Spleen (tissue), 11 donors: Measurements from ENCODE around the gene RXFP1. TPM values are rescaled to one million over a fixed set of nuclear protein-coding genes. Genes with fewer than 3 reads are reported as not detected.

Experiments
- DNase-seq: peaks from one replicate; pipeline ENCODE4 v3.0.0-alpha.2; 2020
- H3K27ac ChIP-seq, 8 donors: fragments of 200-600 bp; sonication (generic) in 7 of 8; 1 replicate in 4 of 8; 2 replicates in 4 of 8; pipeline versions ENCODE4 v1.5.0 to v1.8.0; 2016 to 2021; ENCODE audit warnings: inconsistent platforms in 4 of 8, mild to moderate bottlenecking in 4 of 8, moderate library complexity in 1 of 8
- H3K27me3 ChIP-seq, 7 donors: fragments of 200-600 bp; sonication (generic) in 6 of 7; replicated peaks in 1 of 7; 1 replicate in 4 of 7; 2 replicates in 3 of 7; pipeline versions ENCODE4 v1.5.0 to v1.8.0; 2016 to 2021; ENCODE audit warnings: inconsistent platforms in 3 of 7, mild to moderate bottlenecking in 1 of 7
- H3K36me3 ChIP-seq, 6 donors: fragments of 200-600 bp; sonication (generic) in 5 of 6; 1 replicate in 4 of 6; 2 replicates in 2 of 6; pipeline versions ENCODE4 v1.5.0 to v1.8.0; 2016 to 2021; ENCODE audit warnings: inconsistent platforms in 2 of 6
- H3K4me1 ChIP-seq, 6 donors: fragments of 200-600 bp; sonication (generic) in 5 of 6; 1 replicate in 3 of 6; 2 replicates in 3 of 6; pipeline versions ENCODE4 v1.5.0 to v1.8.0; 2016 to 2021; ENCODE audit warnings: inconsistent platforms in 3 of 6
- H3K4me3 ChIP-seq, 8 donors: fragments of 200-600 bp; sonication (generic) in 7 of 8; 1 replicate in 4 of 8; 2 replicates in 4 of 8; pipeline versions ENCODE4 v1.5.0 to v1.8.0; 2016 to 2021; ENCODE audit warnings: inconsistent platforms in 4 of 8, mild to moderate bottlenecking in 4 of 8, moderate library complexity in 2 of 8
- H3K9me3 ChIP-seq, 8 donors: fragments of 200-600 bp; sonication (generic) in 7 of 8; 1 replicate in 4 of 8; 2 replicates in 4 of 8; pipeline versions ENCODE4 v1.5.0 to v1.8.0; 2016 to 2021; ENCODE audit warnings: inconsistent platforms in 4 of 8
- CTCF ChIP-seq, 11 experiments: fragments of 200-600 bp in 7 of 11; fragments of 450-650 bp in 4 of 11; sonication (generic) in 4 of 11; IDR thresholded peaks in 8 of 11; conservative IDR thresholded peaks in 3 of 11; 1 replicate in 7 of 11; 2 replicates in 4 of 11; pipeline versions ENCODE4 v1.4.0 to v1.8.0; 2016 to 2021; ENCODE audit warnings: antibody characterized with exemption in 11 of 11, inconsistent platforms in 4 of 11, mild to moderate bottlenecking in 1 of 11
- POLR2A ChIP-seq, 3 donors: fragments of 450-650 bp; IDR thresholded peaks; one replicate each; pipeline ENCODE4 v1.5.1; 2017; ENCODE audit warnings: antibody characterized with exemption in 3 of 3, mild to moderate bottlenecking in 1 of 3
- POLR2AphosphoS5 ChIP-seq, 3 donors: sonication (generic); formaldehyde crosslinking; IDR thresholded peaks; one replicate each; pipeline ENCODE4 v1.5.1; 2017; ENCODE audit warnings: antibody characterized with exemption in 3 of 3
- WGBS, 5 donors: extraction: QIAGEN DNeasy Blood & Tissue Kit in 3 of 5; methylation state at CpG; one replicate each; pipeline versions ENCODE4 v1.1.5 to v1.1.7; 2013 to 2018; 5-methylcytosine and 5-hydroxymethylcytosine counted together
- intact Hi-C: fragments of 100-400 bp; cut with DNase I; formaldehyde crosslinking; loops from one replicate; pipeline ENCODE4 v1.15.0; 2023; ENCODE audit warnings: low total_unique reads
- polyA plus RNA-seq, 3 donors: library from polyadenylated mRNA; stranded (reverse); fragments of 200-250 nt; gene quantifications; one replicate each; pipeline ENCODE4 v1.2.1, GENCODE V29; 2013
- total RNA-seq, 7 donors: library from RNA; depleted of rRNA in 3 of 7; stranded (reverse); fragments of >200 nt in 3 of 7; fragmentation: NEBNext Ultra II Directional in 4 of 7; extraction: Animal tissue kit (Norgen Biotek cat#: 25700) in 4 of 7; gene quantifications; one replicate each; pipeline versions ENCODE4 v1.1.0 to v1.2.1, GENCODE V29; 2016 to 2021
- donor health status: healthy with polysubstance abuse.
- donor health status: DM: no; HTN: no; CAD: no; lungs with moderate emphysema.
- donor health status: DM: no; HTN: no; CAD: no.
- donor health status: Bipolar disorder and iron deficiency.
- donor health status: healthy.
- donor health status: DM: no; HTN: no; CAD: no.
- donor health status: DM: yes; HTN: yes; CAD: no.

Gene RXFP1
- total and polyA plus RNA-seq, 10 donors: 0.03 to 0.39 (median 0.12) TPM; not detected in 2

GRCh38 chr4:158613046-158613445 is 91.4 kb downstream of the RXFP1 start:
- WGBS, 5 donors: 70 to 88% (median 83%) methylated on average over 1 of the region's 1 CpG
- H3K36me3 ChIP-seq: no peaks in the 10 kb centered on the region
- no peak overlapping the region for H3K4me3 ChIP-seq
- H3K9me3 ChIP-seq: no peaks in the 10 kb centered on the region
- intact Hi-C loops: no loop called here
- H3K27me3 ChIP-seq: peaks cover 0 to 1% (median 0%) of the 10 kb centered on the region in 7 donors
- TF ChIP-seq CTCF (IDR thresholded peaks at IDR 0.05 in 8 of 11, conservative IDR thresholded peaks at IDR 0.05 in 3 of 11) (no peak), POLR2A (IDR thresholded peaks at IDR 0.05) (no peak), POLR2AphosphoS5 (IDR thresholded peaks at IDR 0.05) (no peak)
- no peak overlapping the region for H3K27ac ChIP-seq
- no peak for DNase-seq
- H3K4me1 ChIP-seq: peaks cover 0 to 12% (median 0%) of the 10 kb centered on the region in 6 donors

GRCh38 chr4:158617956-158618355 is 96.3 kb downstream of the RXFP1 start:
- TF ChIP-seq POLR2A (IDR thresholded peaks at IDR 0.05) (no peak), POLR2AphosphoS5 (IDR thresholded peaks at IDR 0.05) (no peak), CTCF (IDR thresholded peaks at IDR 0.05 in 8 of 11, conservative IDR thresholded peaks at IDR 0.05 in 3 of 11) (no peak)
- no peak for DNase-seq
- Histone ChIP-seq H3K9me3 (no peaks in the 10 kb centered on the region), H3K36me3 (no peaks in the 10 kb centered on the region), H3K4me1 (no peaks in the 10 kb centered on the region), H3K4me3 (no peak overlapping the region), H3K27ac (no peak overlapping the region), H3K27me3 (peaks cover 0 to 5% (median 0%) of the 10 kb centered on the region in 7 donors)
- intact Hi-C loops: no loop called here

GRCh38 chr4:158621729-158622128 is 100.0 kb downstream of the RXFP1 start:
- intact Hi-C loops: loop anchor here (10.0 kb wide), 1 partner anchor 367 kb away; no protein-coding TSS in a partner anchor
- H3K9me3 ChIP-seq: no peaks in the 10 kb centered on the region
- no peak overlapping the region for H3K27ac ChIP-seq
- DNase-seq: no peak
- peaks cover 0 to 3% (median 0%) of the 10 kb centered on the region in 6 donors for H3K4me1 ChIP-seq
- H3K36me3 ChIP-seq: no peaks in the 10 kb centered on the region
- H3K27me3 ChIP-seq: peaks cover 0 to 5% (median 0%) of the 10 kb centered on the region in 7 donors
- WGBS, 5 donors: 75 to 88% (median 82%) methylated on average over 4 of the region's 4 CpGs
- no peak overlapping the region for H3K4me3 ChIP-seq
- no peak for TF ChIP-seq POLR2A (IDR thresholded peaks at IDR 0.05)
- no peak for TF ChIP-seq POLR2AphosphoS5 (IDR thresholded peaks at IDR 0.05)
- no peak for TF ChIP-seq CTCF (IDR thresholded peaks at IDR 0.05 in 8 of 11, conservative IDR thresholded peaks at IDR 0.05 in 3 of 11)

DNA sequence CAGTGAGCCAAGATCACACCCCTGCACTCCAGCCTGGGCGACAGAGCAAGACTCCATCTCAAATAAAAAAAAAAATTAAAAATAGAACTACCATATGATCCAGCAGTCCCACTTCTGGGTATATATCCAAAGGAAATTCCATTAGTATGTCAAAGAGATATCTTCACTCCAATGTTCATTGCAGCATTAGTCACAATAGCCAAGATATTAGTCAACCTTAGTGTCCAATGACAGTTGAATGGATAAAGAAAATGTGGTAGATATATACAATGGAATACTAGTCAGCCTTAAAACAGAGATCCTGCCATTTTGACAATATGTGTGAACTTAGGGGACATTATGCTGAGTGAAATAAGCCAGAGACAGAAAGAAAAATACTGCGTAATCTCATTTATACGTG is 100.6 kb downstream of the RXFP1 start:
- Histone ChIP-seq H3K27ac (no peak overlapping the region), H3K36me3 (no peaks in the 10 kb centered on the region), H3K27me3 (peaks cover 0 to 5% (median 0%) of the 10 kb centered on the region in 7 donors), H3K4me1 (peaks cover 0 to 3% (median 0%) of the 10 kb centered on the region in 6 donors), H3K9me3 (no peaks in the 10 kb centered on the region), H3K4me3 (no peak overlapping the region)
- no peak for DNase-seq
- intact Hi-C loops: loop anchor here (10.0 kb wide), 1 partner anchor 367 kb away; no protein-coding TSS in a partner anchor
- 92 to 97% (median 95%) methylated on average over 3 of the region's 3 CpGs for WGBS, 5 donors
- no peak for TF ChIP-seq POLR2A (IDR thresholded peaks at IDR 0.05)
- no peak for TF ChIP-seq CTCF (IDR thresholded peaks at IDR 0.05 in 8 of 11, conservative IDR thresholded peaks at IDR 0.05 in 3 of 11)
- no peak for TF ChIP-seq POLR2AphosphoS5 (IDR thresholded peaks at IDR 0.05)
